ENCODE data around the gene C11orf54. TPM values are rescaled to one million over a fixed set of nuclear protein-coding genes. Genes with fewer than 3 reads are reported as not detected.

Gene C11orf54
- total and polyA plus RNA-seq, 10 of the 15 experiments (the other 5 are each of a cell fraction or from before 2014, with no cell fraction given), result 15.1 to 32.3 (median 26.8) TPM

DNA sequence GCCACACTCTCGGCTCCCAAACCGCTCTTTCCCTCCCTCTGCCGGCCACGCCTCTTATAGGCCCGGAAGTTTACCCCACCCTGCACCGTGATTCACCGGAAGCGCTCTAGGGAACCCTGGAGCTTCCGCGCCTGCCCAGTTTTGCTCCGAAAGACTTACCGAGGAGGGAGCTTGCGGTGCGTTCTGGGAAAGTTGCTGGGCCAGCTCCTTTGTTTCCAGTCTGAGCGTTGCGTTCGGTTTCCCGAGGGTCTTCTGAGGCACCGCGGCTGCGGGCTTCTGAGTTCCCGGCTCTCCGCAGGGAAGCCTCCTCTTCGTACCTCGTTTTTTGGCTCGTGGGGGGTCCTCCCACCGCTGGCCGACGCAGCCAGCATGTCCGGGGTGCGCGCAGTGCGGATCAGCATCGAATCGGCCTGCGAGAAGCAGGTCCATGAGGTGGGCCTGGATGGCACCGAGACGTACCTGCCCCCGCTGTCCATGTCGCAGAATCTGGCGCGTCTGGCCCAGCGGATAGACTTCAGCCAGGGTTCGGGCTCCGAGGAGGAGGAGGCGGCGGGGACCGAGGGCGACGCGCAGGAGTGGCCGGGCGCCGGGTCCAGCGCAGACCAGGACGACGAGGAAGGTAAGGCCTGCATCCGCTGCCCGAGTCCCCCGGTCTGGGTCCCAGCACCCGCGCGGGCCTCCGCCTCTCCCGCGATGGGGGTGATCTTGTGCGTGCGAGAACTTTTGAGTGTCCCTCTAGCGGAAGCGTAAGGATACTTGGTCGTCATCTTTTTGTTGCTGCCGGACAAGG is 42.9 kb downstream of the C11orf54 start, which contains the start of gene MED17 (continued):
- TF ChIP-seq NR2C1 (IDR thresholded peaks at IDR 0.05), result peak; percentile 52; the same call in 1 of the 2 replicates
- TF ChIP-seq MYC (IDR thresholded peaks at IDR 0.05; ENCODE audit: insufficient read depth, insufficient read length, insufficient replicate concordance, low read length, severe bottlenecking), result peak; percentile 21
- TF ChIP-seq DPF2 (IDR thresholded peaks at IDR 0.05), result peak; percentile 50

- ChIA-PET RAD21 (ENCODE audit: unreplicated experiment) (interaction anchor here (1.8 kb wide), 1 partner anchor 46 kb away, joined by 12 read pairs; no protein-coding TSS in a partner anchor), POLR2A (interaction anchor here (0.9 to 1.9 kb wide), 3 partner anchors 16 to 123 kb away, joined by 3 to 7 read pairs (median 5); partner anchors contain the start of gene CEP295), CTCF (no interaction called here), SMC1A (ENCODE audit: uncharacterized antibody, unreplicated experiment) (interaction anchor here (1.1 to 4.9 kb wide), 3 partner anchors 9 to 46 kb away, joined by 3 to 74 read pairs (median 3); partner anchors contain the start of genes C11orf54 and TAF1D)
- Histone ChIP-seq H3K36me3 (ENCODE audit: control insufficient read depth in 2 of 2, insufficient read depth in 2 of 2, low read length in 1 of 2) (peaks cover 0 to 20% of the 10 kb centered on the region in 2 experiments; a peak in 1 of 4 replicates), H2AFZ (ENCODE audit: control insufficient read depth, low read depth, low read length) (peak overlapping the region; percentile 74), H3K4me3 (peak overlapping the region; percentile 80), H3K79me2 (ENCODE audit: control insufficient read depth, insufficient read depth, low read length) (peaks cover 59% of the 10 kb centered on the region), H3K27me3 (replicated peaks in 1 of 2; ENCODE audit: control insufficient read depth in 2 of 2, insufficient read depth in 2 of 2, low read length in 1 of 2) (no peaks in the 10 kb centered on the region), H4K20me1 (ENCODE audit: control insufficient read depth, insufficient read depth) (0 out of 2 replicates have a peak, but pooled peaks cover 3% of the 10 kb centered on the region), H3K9me3 (replicated peaks; ENCODE audit: control insufficient read depth, insufficient read depth, low read length) (no peaks in the 10 kb centered on the region), H3K4me1 (ENCODE audit: control insufficient read depth, insufficient read depth, low read length) (no peaks in the 10 kb centered on the region; the same call in 1 of the 2 replicates), H3K4me2 (ENCODE audit: control insufficient read depth, insufficient read depth) (peak overlapping the region; percentile 89), H3K9ac (ENCODE audit: control insufficient read depth, insufficient read depth, low read length) (peak overlapping the region; percentile 99), H3K27ac (ENCODE audit: control insufficient read depth, insufficient read depth) (peak overlapping the region; percentile 95)
- intact Hi-C loops (cut with micrococcal nuclease; ENCODE audit: unreplicated experiment), result loop anchor here (1.0 to 10.0 kb wide), 3 partner anchors 44 to 590 kb away; partner anchors contain the start of genes C11orf54, SLC36A4 and TAF1D
- in situ Hi-C loops (cut with MboI), result no loop called here
- TF ChIP-seq ZBED1 (IDR thresholded peaks at IDR 0.05; ENCODE audit: borderline replicate concordance), result peak; percentile 10; the same call in 1 of the 2 replicates
- peak; percentile 70; the same call in 1 of the 2 replicates for TF ChIP-seq ESRRA (IDR thresholded peaks at IDR 0.05; ENCODE audit: low read length)
- no peak for TF ChIP-seq ZBTB4 (CRISPR knock-in tag; IDR thresholded peaks at IDR 0.05)
- no peak for TF ChIP-seq MTA3 (IDR thresholded peaks at IDR 0.05; ENCODE audit: borderline replicate concordance, low read length)
- 0 out of 2 replicates have a peak, but pooled peaks have one; percentile 28 for TF ChIP-seq PKNOX1 (IDR thresholded peaks at IDR 0.05)
- TF ChIP-seq FOS (IDR thresholded peaks at IDR 0.05; ENCODE audit: borderline replicate concordance, extremely low read depth, insufficient read length), result no peak
- TF ChIP-seq ATF7 (IDR thresholded peaks at IDR 0.05; ENCODE audit: low read depth), result 0 out of 2 replicates have a peak, but pooled peaks have one; percentile 58
- TF ChIP-seq SMC3 (IDR thresholded peaks at IDR 0.05; ENCODE audit: borderline replicate concordance, low read length), result peak; percentile 17; the same call in 1 of the 2 replicates
- FAIRE-seq (no peak), ATAC-seq (peak; percentile 49), DNase-seq (ENCODE audit: low read depth, low spot score) (no peak)
- BruUV-seq (replicated peaks), result no TSS peak
- WGBS (ENCODE audit: insufficient coverage, insufficient replicate concordance, low lambda C conversion rate, missing lambda C conversion rate), result under 1% methylated on average over 13 of the region's 13 CpGs
Measured at GRCh38 chr11:93784935-93785360, 43.5 kb downstream of the C11orf54 start.
